Natural killer cell (primary cell): ENCODE data around the gene TOLLIP. TPM values are rescaled to one million over a fixed set of nuclear protein-coding genes. Genes with fewer than 3 reads are reported as not detected.

ENCODE experiments used
- ATAC-seq, 3 donors: fragments of 150-1000 bp in 2 of 3; fragments of 200-7000 bp in 1 of 3; cut with Tn5 transposase; 1 replicate in 1 of 3; 2 replicates in 2 of 3; pipeline ENCODE4 v1.10.0; 2021; ENCODE audit warnings: mild to moderate bottlenecking in 2 of 3, moderate library complexity in 2 of 3
- DNase-seq, 2 donors: peaks; one replicate each; pipeline versions ENCODE4 v3.0.0 to v3.0.0-alpha.2; 2013 to 2021; ENCODE audit warnings: mixed read lengths in 1 of 2
- H3K27ac ChIP-seq: one replicate; pipeline ENCODE4 v1.5.1; 2013; ENCODE audit warnings: mild to moderate bottlenecking, low read length
- H3K27me3 ChIP-seq: one replicate; pipeline ENCODE4 v1.6.1; 2013; ENCODE audit warnings: low read length; ENCODE audit not compliant: control insufficient read depth, insufficient read depth
- H3K36me3 ChIP-seq: one replicate; pipeline ENCODE4 v1.6.1; 2013; ENCODE audit warnings: low read length; ENCODE audit not compliant: control insufficient read depth, insufficient read depth
- H3K4me1 ChIP-seq: one replicate; pipeline ENCODE4 v1.6.1; 2013; ENCODE audit warnings: low read length; ENCODE audit not compliant: control insufficient read depth, insufficient read depth
- H3K4me3 ChIP-seq: one replicate; pipeline ENCODE4 v1.5.1; 2013; ENCODE audit warnings: low read length
- H3K9me3 ChIP-seq: one replicate; pipeline ENCODE4 v1.6.1; 2013; ENCODE audit warnings: low read length; ENCODE audit not compliant: control insufficient read depth, insufficient read depth
- H3K27ac Mint-ChIP-seq, 2 donors: one replicate each; pipeline ENCODE4 v1.8.0; 2022; ENCODE audit warnings: mild to moderate bottlenecking in 2 of 2, mixed read lengths in 2 of 2, moderate library complexity in 1 of 2
- H3K27me3 Mint-ChIP-seq, 2 donors: one replicate each; pipeline ENCODE4 v1.8.0; 2022; ENCODE audit warnings: low read depth in 2 of 2, mixed read lengths in 2 of 2
- H3K36me3 Mint-ChIP-seq: one replicate; pipeline ENCODE4 v1.8.0; 2022; ENCODE audit warnings: mixed read lengths
- H3K4me1 Mint-ChIP-seq, 2 donors: one replicate each; pipeline ENCODE4 v1.8.0; 2022; ENCODE audit warnings: mixed read lengths in 2 of 2
- H3K4me3 Mint-ChIP-seq: one replicate; pipeline ENCODE4 v1.8.0; 2022; ENCODE audit warnings: mild to moderate bottlenecking, moderate library complexity, mixed read lengths
- H3K9me3 Mint-ChIP-seq, 2 donors: one replicate each; pipeline ENCODE4 v1.8.0; 2022; ENCODE audit warnings: mixed read lengths in 2 of 2
- CTCF ChIP-seq: fragments of 200-600 bp; IDR thresholded peaks from one replicate; pipeline ENCODE4 v1.8.0; 2022; ENCODE audit warnings: antibody characterized with exemption
- WGBS: methylation state at CpG from one replicate; pipeline ENCODE4 v1.1.7; 2013; ENCODE audit warnings: missing lambda C conversion rate; ENCODE audit not compliant: insufficient coverage; 5-methylcytosine and 5-hydroxymethylcytosine counted together
- intact Hi-C: fragments of 100-400 bp; cut with micrococcal nuclease; formaldehyde crosslinking; loops from one replicate; pipeline ENCODE4 v1.14.2; 2022
- total RNA-seq, 4 donors: library from RNA; stranded (reverse); fragments of 120-200 nt in 1 of 4; gene quantifications; one replicate each; pipeline versions ENCODE4 v1.2.3 to v1.2.4, GENCODE V29; 2013 to 2022

The TOLLIP gene
- total RNA-seq, 3 donors from 2014 or later (not counting 1 experiment from before 2014, with no cell fraction given), result 49.3 to 61.8 (median 54.8) TPM

GRCh38 chr11:1305063-1305495 is 4.4 kb downstream of the TOLLIP start:
- no peak for DNase-seq
- Histone ChIP-seq H3K9me3 (no peaks in the 10 kb centered on the region), H3K36me3 (no peaks in the 10 kb centered on the region), H3K27ac (no peak overlapping the region), H3K4me1 (peaks cover 34% of the 10 kb centered on the region), H3K27me3 (no peaks in the 10 kb centered on the region), H3K4me3 (no peak overlapping the region)
- 93% methylated on average over 13 of the region's 13 CpGs for WGBS
- no peak for TF ChIP-seq CTCF
- H3K27ac Mint-ChIP-seq, result peak overlapping the region in 1 of 2 donors; percentile 59
- intact Hi-C loops, result loop anchor here (5.0 kb wide), 1 partner anchor 77 kb away; no protein-coding TSS in a partner anchor
- no peak for ATAC-seq
- H3K4me3 Mint-ChIP-seq, result peak overlapping the region; percentile 17
- H3K9me3 Mint-ChIP-seq, result no peaks in the 10 kb centered on the region
- no peaks in the 10 kb centered on the region for H3K36me3 Mint-ChIP-seq
- peaks cover 27 to 40% of the 10 kb centered on the region in 2 donors for H3K4me1 Mint-ChIP-seq
- no peaks in the 10 kb centered on the region for H3K27me3 Mint-ChIP-seq

- H3K4me3 ChIP-seq, result no peak overlapping the region
- H3K27me3 Mint-ChIP-seq, result no peaks in the 10 kb centered on the region
- 96% methylated on average over 14 of the region's 14 CpGs for WGBS
- TF ChIP-seq CTCF, result no peak
- no peaks in the 10 kb centered on the region for H3K36me3 Mint-ChIP-seq
- H3K27ac Mint-ChIP-seq, result peak overlapping the region in 1 of 2 donors; percentile 59
- H3K4me3 Mint-ChIP-seq, result no peak overlapping the region
- no peak for DNase-seq
- no peak overlapping the region for H3K27ac ChIP-seq
- peaks cover 29% of the 10 kb centered on the region for H3K4me1 ChIP-seq
- no peaks in the 10 kb centered on the region for H3K27me3 ChIP-seq
- intact Hi-C loops, result no loop called here
- H3K4me1 Mint-ChIP-seq, result peaks cover 27 to 40% of the 10 kb centered on the region in 2 donors
- H3K36me3 ChIP-seq, result no peaks in the 10 kb centered on the region
- no peaks in the 10 kb centered on the region for H3K9me3 Mint-ChIP-seq
- no peaks in the 10 kb centered on the region for H3K9me3 ChIP-seq
- no peak for ATAC-seq
Measured at GRCh38 chr11:1304380-1304779, 5.1 kb downstream of the TOLLIP start.

GRCh38 chr11:1303973-1304372 is 5.5 kb downstream of the TOLLIP start:
- Histone ChIP-seq H3K36me3 (no peaks in the 10 kb centered on the region), H3K9me3 (no peaks in the 10 kb centered on the region), H3K4me1 (peaks cover 29% of the 10 kb centered on the region), H3K27me3 (no peaks in the 10 kb centered on the region), H3K27ac (no peak overlapping the region), H3K4me3 (no peak overlapping the region)
- no peak for DNase-seq
- Mint-ChIP-seq H3K4me1 (peaks cover 30 to 40% of the 10 kb centered on the region in 2 donors), H3K27me3 (no peaks in the 10 kb centered on the region), H3K9me3 (no peaks in the 10 kb centered on the region), H3K4me3 (peak overlapping the region; percentile 50), H3K27ac (no peak overlapping the region), H3K36me3 (no peaks in the 10 kb centered on the region)
- TF ChIP-seq CTCF, result no peak
- intact Hi-C loops, result no loop called here
- WGBS, result 88% methylated on average over 10 of the region's 10 CpGs
- no peak for ATAC-seq

- TF ChIP-seq CTCF, result no peak
- Mint-ChIP-seq H3K4me1 (peaks cover 32 to 40% of the 10 kb centered on the region in 2 donors), H3K36me3 (no peaks in the 10 kb centered on the region), H3K27ac (no peak overlapping the region), H3K4me3 (no peak overlapping the region), H3K27me3 (no peaks in the 10 kb centered on the region), H3K9me3 (no peaks in the 10 kb centered on the region)
- 93% methylated on average over 25 of the region's 25 CpGs for WGBS
- no peak overlapping the region for H3K27ac ChIP-seq
- DNase-seq (no peak), ATAC-seq (no peak)
- intact Hi-C loops, result no loop called here
- H3K4me1 ChIP-seq, result peaks cover 22% of the 10 kb centered on the region
- H3K9me3 ChIP-seq, result no peaks in the 10 kb centered on the region
- H3K4me3 ChIP-seq, result no peak overlapping the region
- H3K36me3 ChIP-seq, result no peaks in the 10 kb centered on the region
- no peaks in the 10 kb centered on the region for H3K27me3 ChIP-seq
Measured at GRCh38 chr11:1303126-1303821, 6.2 kb downstream of the TOLLIP start.
